ENCODE results near the gene RPGR. TPM values are rescaled to one million over a fixed set of nuclear protein-coding genes. Genes with fewer than 3 reads are reported as not detected.
A peak's percentile ranks its signal among the peaks of the same experiment; 100 is the strongest.

The RPGR gene
- total RNA-seq, 1 experiment from 2014 or later = 7.3 TPM

DNA sequence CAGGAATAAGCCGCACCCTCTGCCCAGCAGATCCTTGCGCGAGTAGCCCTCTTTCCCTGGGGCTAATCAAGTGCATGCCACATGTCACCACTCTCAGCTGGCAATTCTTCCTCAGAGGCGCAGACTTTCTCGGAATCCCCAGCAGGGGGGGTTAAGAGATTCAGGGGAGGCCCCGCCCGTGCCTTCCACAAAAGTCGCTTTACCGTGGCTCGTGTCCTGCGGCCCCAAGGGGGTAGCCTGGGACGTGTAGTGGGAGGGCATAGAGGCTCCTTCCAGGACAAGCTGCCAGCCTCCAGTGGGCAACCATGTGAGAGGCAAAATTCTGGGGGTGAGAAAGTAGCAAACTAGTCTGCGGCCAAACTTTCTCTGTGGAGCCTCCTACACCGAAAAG, 107.3 kb downstream of the RPGR start:
- H3K4me3 ChIP-seq (ENCODE audit: insufficient read depth, low read depth, low read length) = peak overlapping the region; percentile 57
- no peaks in the 10 kb centered on the region for H3K36me3 ChIP-seq (replicated peaks; ENCODE audit: control insufficient read depth, insufficient read depth, low read length)
- peak; percentile 38 for DNase-seq
- peaks cover 32% of the 10 kb centered on the region for H3K27me3 ChIP-seq (ENCODE audit: control insufficient read depth, insufficient read depth, low read length)

Other genes starting within 250 kb of the RPGR start
- 8.0 and 9.9 TPM in 2 replicates for gene SRPX, start 106.6 kb downstream of the RPGR start, total RNA-seq (2014; rRNA removed; shearing (Covaris generic))
- gene OTC, start 25.1 kb upstream of the RPGR start, total RNA-seq (2014; rRNA removed; shearing (Covaris generic)) = not detected in 2 replicates
- 1.1 and 1.5 TPM in 2 replicates for gene TSPAN7, start 234.0 kb upstream of the RPGR start, total RNA-seq (2014; rRNA removed; shearing (Covaris generic))